ENCODE data around the gene RINL. TPM values are rescaled to one million over a fixed set of nuclear protein-coding genes. Genes with fewer than 3 reads are reported as not detected.

The RINL gene
- total RNA-seq: 1 to 10 TPM; 3.6 to 5.1 TPM

GRCh38 chr19:38877781-38878574, at the start of gene RINL:
Gene RINL, minus strand, starts transcription at chr19:38878275. Its CDS starts 1,533 bp downstream, at chr19:38876742.
- no peak for TF ChIP-seq CTCF (IDR thresholded peaks at IDR 0.05)
- Histone ChIP-seq H3K4me1 (peaks cover 5% of the 10 kb centered on the region), H3K4me3 (peak within 1 kb of the TSS; percentile 7), H3K27ac (peak within 1 kb of the TSS; percentile 68), H3K27me3 (no peaks in the 10 kb centered on the region), H3K9me3 (no peaks in the 10 kb centered on the region), H3K36me3 (no peaks in the 10 kb centered on the region), H3K9ac (ENCODE audit: low read depth in 2 of 2, low read length in 2 of 2) (peak within 1 kb of the TSS; percentile 62 to 70)
- DNase-seq: peak; percentile 49
- intact Hi-C loops (cut with DNase I): no loop called here

GRCh38 chr19:38924388-38924787, 46.3 kb upstream of the RINL start:
- Histone ChIP-seq H3K27ac (no peak overlapping the region), H3K4me3 (no peak overlapping the region), H3K4me1 (no peaks in the 10 kb centered on the region), H3K9ac (ENCODE audit: low read depth in 2 of 2, low read length in 2 of 2) (no peak overlapping the region), H3K9me3 (no peaks in the 10 kb centered on the region), H3K36me3 (no peaks in the 10 kb centered on the region), H3K27me3 (no peaks in the 10 kb centered on the region)
- no peak for DNase-seq
- no peak for TF ChIP-seq CTCF (IDR thresholded peaks at IDR 0.05)
- intact Hi-C loops (cut with DNase I): loop anchor here (10.0 kb wide), 3 partner anchors 290 to 410 kb away; no protein-coding TSS in a partner anchor

- intact Hi-C loops (cut with DNase I): loop anchor here (10.0 kb wide), 3 partner anchors 288 to 408 kb away; no protein-coding TSS in a partner anchor
- H3K27ac ChIP-seq: no peak overlapping the region
- DNase-seq: no peak
- no peaks in the 10 kb centered on the region for H3K4me1 ChIP-seq
- no peak overlapping the region for H3K9ac ChIP-seq (ENCODE audit: low read depth in 2 of 2, low read length in 2 of 2)
- no peak overlapping the region for H3K4me3 ChIP-seq
- no peaks in the 10 kb centered on the region for H3K36me3 ChIP-seq
- no peaks in the 10 kb centered on the region for H3K27me3 ChIP-seq
- TF ChIP-seq CTCF (IDR thresholded peaks at IDR 0.05): no peak
- H3K9me3 ChIP-seq: no peaks in the 10 kb centered on the region
Observed at GRCh38 chr19:38922482-38922881, 44.4 kb upstream of the RINL start.

GRCh38 chr19:38921420-38922274, 43.6 kb upstream of the RINL start:
- no peaks in the 10 kb centered on the region for H3K27me3 ChIP-seq
- H3K4me1 ChIP-seq: no peaks in the 10 kb centered on the region
- H3K27ac ChIP-seq: no peak overlapping the region
- no peak for DNase-seq
- no peaks in the 10 kb centered on the region for H3K36me3 ChIP-seq
- no peak overlapping the region for H3K9ac ChIP-seq (ENCODE audit: low read depth in 2 of 2, low read length in 2 of 2)
- intact Hi-C loops (cut with DNase I): loop anchor here (10.0 kb wide), 3 partner anchors 287 to 407 kb away; no protein-coding TSS in a partner anchor
- TF ChIP-seq CTCF (IDR thresholded peaks at IDR 0.05): no peak
- H3K9me3 ChIP-seq: no peaks in the 10 kb centered on the region
- no peak overlapping the region for H3K4me3 ChIP-seq

- H3K4me1 ChIP-seq: no peaks in the 10 kb centered on the region
- no peak for TF ChIP-seq CTCF (IDR thresholded peaks at IDR 0.05)
- no peak for DNase-seq
- H3K27me3 ChIP-seq: no peaks in the 10 kb centered on the region
- H3K4me3 ChIP-seq: no peak overlapping the region
- no peaks in the 10 kb centered on the region for H3K9me3 ChIP-seq
- H3K27ac ChIP-seq: no peak overlapping the region
- H3K36me3 ChIP-seq: no peaks in the 10 kb centered on the region
- intact Hi-C loops (cut with DNase I): loop anchor here (10.0 kb wide), 3 partner anchors 286 to 406 kb away; no protein-coding TSS in a partner anchor
- H3K9ac ChIP-seq (ENCODE audit: low read depth in 2 of 2, low read length in 2 of 2): no peak overlapping the region
Observed at GRCh38 chr19:38920602-38921419, 42.7 kb upstream of the RINL start.
